ENCODE data around the gene PVALB.
"Not testable (repeated sequence)": the region's sequence is repeated elsewhere in the genome, so short reads cannot be mapped to it uniquely, and the experiment has no call there.

The PVALB gene

DNA sequence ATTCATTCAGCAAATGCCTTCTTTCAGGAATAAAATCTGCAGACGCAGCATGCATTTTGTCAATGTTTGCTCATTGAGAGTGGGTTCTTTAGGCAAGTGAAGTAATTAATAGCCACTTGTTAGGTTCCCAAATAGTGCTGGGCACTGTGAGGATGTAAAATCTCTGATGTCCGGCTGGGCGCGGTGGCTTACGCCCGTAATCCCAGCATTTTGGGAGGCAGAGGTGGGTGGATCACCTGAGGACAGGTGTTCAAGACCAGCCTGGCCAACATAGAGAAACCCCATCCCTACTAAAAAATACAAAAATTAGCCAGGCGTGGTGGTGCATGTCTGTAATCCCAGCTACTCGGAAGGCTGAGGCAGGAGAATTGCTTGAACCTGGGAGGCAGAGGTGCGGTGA, 62.0 kb downstream of the PVALB start:
- not testable (repeated sequence) for DNase-seq

GRCh38 chr22:36753916-36754315, 62.9 kb downstream of the PVALB start:
- no peak for DNase-seq

GRCh38 chr22:36753120-36753802, 63.6 kb downstream of the PVALB start:
- DNase-seq: no peak
